Measurements from ENCODE around the gene THUMPD3.

DNA sequence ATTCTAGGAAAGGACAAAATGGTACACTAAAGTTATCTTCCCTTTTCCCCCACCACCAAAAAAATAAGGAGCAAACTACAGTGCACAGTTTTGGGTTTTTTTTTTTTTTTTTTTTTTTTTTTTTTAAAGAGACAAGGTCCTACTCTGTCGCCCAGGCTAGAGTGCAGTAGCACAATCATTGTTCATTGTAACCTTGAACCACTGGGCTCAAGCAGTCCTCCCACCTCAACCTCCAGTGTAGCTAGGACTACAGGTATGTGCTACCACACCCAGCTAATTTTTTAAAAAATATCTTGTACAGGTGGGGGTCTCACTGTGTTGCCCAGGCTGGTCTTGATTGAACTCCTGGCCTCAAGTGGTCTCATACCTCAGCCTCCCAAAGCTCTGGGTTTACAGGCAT is 49.4 kb downstream of the THUMPD3 start:
- TF ChIP-seq, protein P1, sequence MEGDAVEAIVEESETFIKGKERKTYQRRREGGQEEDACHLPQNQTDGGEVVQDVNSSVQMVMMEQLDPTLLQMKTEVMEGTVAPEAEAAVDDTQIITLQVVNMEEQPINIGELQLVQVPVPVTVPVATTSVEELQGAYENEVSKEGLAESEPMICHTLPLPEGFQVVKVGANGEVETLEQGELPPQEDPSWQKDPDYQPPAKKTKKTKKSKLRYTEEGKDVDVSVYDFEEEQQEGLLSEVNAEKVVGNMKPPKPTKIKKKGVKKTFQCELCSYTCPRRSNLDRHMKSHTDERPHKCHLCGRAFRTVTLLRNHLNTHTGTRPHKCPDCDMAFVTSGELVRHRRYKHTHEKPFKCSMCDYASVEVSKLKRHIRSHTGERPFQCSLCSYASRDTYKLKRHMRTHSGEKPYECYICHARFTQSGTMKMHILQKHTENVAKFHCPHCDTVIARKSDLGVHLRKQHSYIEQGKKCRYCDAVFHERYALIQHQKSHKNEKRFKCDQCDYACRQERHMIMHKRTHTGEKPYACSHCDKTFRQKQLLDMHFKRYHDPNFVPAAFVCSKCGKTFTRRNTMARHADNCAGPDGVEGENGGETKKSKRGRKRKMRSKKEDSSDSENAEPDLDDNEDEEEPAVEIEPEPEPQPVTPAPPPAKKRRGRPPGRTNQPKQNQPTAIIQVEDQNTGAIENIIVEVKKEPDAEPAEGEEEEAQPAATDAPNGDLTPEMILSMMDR (IDR thresholded peaks at IDR 0.05; ENCODE audit: low read depth, low read length, poor library complexity, severe bottlenecking), result no peak
- no peak for TF ChIP-seq EZH2phosphoT487 (IDR thresholded peaks at IDR 0.05; ENCODE audit: borderline replicate concordance, low read length)

Data from DOHH2 (cell line).